WTC11 (cell line): ENCODE data around the gene IGFBPL1. TPM values are rescaled to one million over a fixed set of nuclear protein-coding genes. Genes with fewer than 3 reads are reported as not detected.

Experiments used
- ATAC-seq: fragments of 200-7000 bp; cut with Tn5 transposase; 2 replicates; pipeline ENCODE4 v1.10.0; 2021; ENCODE audit warnings: mild to moderate bottlenecking, moderate library complexity
- Bru-seq: library from RNA; stranded (reverse); fragments of 400-500 nt; gene quantifications from one replicate; lab custom pipeline; 2021; lab: Mats Ljungman, UMichigan
- CTCF ChIA-PET: fragments of 300-600 bp; sonication (Branson Sonifier 250); formaldehyde crosslinking; loops from one replicate; lab custom pipeline; 2021; ENCODE audit warnings: antibody characterized with exemption; lab: Charles Lee
- POLR2A ChIA-PET: fragments of 350-600 bp; sonication (Branson Sonifier 250); formaldehyde crosslinking; loops from one replicate; lab custom pipeline; 2021; ENCODE audit warnings: antibody characterized with exemption; lab: Charles Lee
- DNase-seq: peaks from one replicate; pipeline ENCODE4 v3.0.0; 2021; ENCODE audit warnings: low spot score
- H3K27ac Mint-ChIP-seq: 2 replicates; pipeline ENCODE4 v1.8.0; 2021; ENCODE audit warnings: mixed read lengths
- H3K27me3 Mint-ChIP-seq: 2 replicates; pipeline ENCODE4 v1.8.0; 2021; ENCODE audit warnings: low read depth, mild to moderate bottlenecking, moderate library complexity, mixed read lengths
- H3K36me3 Mint-ChIP-seq: 2 replicates; pipeline ENCODE4 v1.8.0; 2021; ENCODE audit warnings: mixed read lengths
- H3K4me1 Mint-ChIP-seq: 2 replicates; pipeline ENCODE4 v1.8.0; 2022; ENCODE audit warnings: mixed read lengths
- H3K4me3 Mint-ChIP-seq: 2 replicates; pipeline ENCODE4 v1.8.0; 2021; ENCODE audit warnings: mild to moderate bottlenecking, moderate library complexity, mixed read lengths
- H3K9me3 Mint-ChIP-seq: 2 replicates; pipeline ENCODE4 v1.8.0; 2021; ENCODE audit warnings: mixed read lengths
- EMX1 ChIP-seq: fragments of 250-450 bp; sonication (Bioruptor Pico); IDR thresholded peaks from 2 replicates; pipeline ENCODE4 v1.8.0; 2021; ENCODE audit warnings: mild to moderate bottlenecking
- ERG ChIP-seq: fragments of 250-450 bp; sonication (Bioruptor Pico); IDR thresholded peaks from 2 replicates; pipeline ENCODE4 v1.8.0; 2021; ENCODE audit warnings: mild to moderate bottlenecking
- ESRRA ChIP-seq: sonication (generic); formaldehyde crosslinking; IDR thresholded peaks from 2 replicates; pipeline ENCODE4 v1.8.1; 2022; ENCODE audit warnings: mild to moderate bottlenecking, missing genetic modification reagents, borderline replicate concordance
- FOXJ3 ChIP-seq: sonication (generic); formaldehyde crosslinking; IDR thresholded peaks from 2 replicates; pipeline ENCODE4 v1.9.0; 2021; ENCODE audit warnings: missing genetic modification reagents, mild to moderate bottlenecking, borderline replicate concordance
- FOXP4 ChIP-seq: sonication (generic); formaldehyde crosslinking; IDR thresholded peaks from 2 replicates; pipeline ENCODE4 v1.8.0; 2022; ENCODE audit warnings: mild to moderate bottlenecking, missing genetic modification reagents
- IRF2 ChIP-seq: sonication (generic); formaldehyde crosslinking; IDR thresholded peaks from 2 replicates; pipeline ENCODE4 v1.8.0; 2022; ENCODE audit warnings: low read depth, missing genetic modification reagents, borderline replicate concordance
- JAZF1 ChIP-seq: fragments of 250-450 bp; sonication (Bioruptor Pico); IDR thresholded peaks from 2 replicates; pipeline ENCODE4 v1.9.0; 2021; ENCODE audit warnings: moderate library complexity, mild to moderate bottlenecking, inconsistent platforms
- NFE2L1 ChIP-seq: sonication (generic); formaldehyde crosslinking; IDR thresholded peaks from 2 replicates; pipeline ENCODE4 v1.8.1; 2023; ENCODE audit warnings: missing genetic modification reagents
- PRDM15 ChIP-seq: sonication (generic); formaldehyde crosslinking; IDR thresholded peaks from 2 replicates; pipeline ENCODE4 v1.8.0; 2022; ENCODE audit warnings: missing genetic modification reagents
- PRRX2 ChIP-seq: fragments of 250-450 bp; sonication (Bioruptor Pico); IDR thresholded peaks from 2 replicates; pipeline ENCODE4 v1.8.0; 2021; ENCODE audit warnings: mild to moderate bottlenecking
- SMAD3 ChIP-seq: sonication (generic); formaldehyde crosslinking; IDR thresholded peaks from 2 replicates; pipeline ENCODE4 v1.8.0; 2022; ENCODE audit warnings: missing genetic modification reagents, mild to moderate bottlenecking, borderline replicate concordance
- SMAD4 ChIP-seq: sonication (generic); formaldehyde crosslinking; IDR thresholded peaks from 2 replicates; pipeline ENCODE4 v1.8.0; 2022; ENCODE audit warnings: mild to moderate bottlenecking, missing genetic modification reagents
- SOX15 ChIP-seq: fragments of 250-450 bp; sonication (Bioruptor Pico); IDR thresholded peaks from 2 replicates; pipeline ENCODE4 v1.9.0; 2021; ENCODE audit warnings: mild to moderate bottlenecking
- TCF7 ChIP-seq: sonication (generic); formaldehyde crosslinking; IDR thresholded peaks from 2 replicates; pipeline ENCODE4 v1.8.0; 2022; ENCODE audit warnings: mild to moderate bottlenecking, low read depth, missing genetic modification reagents, moderate library complexity
- TEAD4 ChIP-seq: sonication (generic); formaldehyde crosslinking; IDR thresholded peaks from 2 replicates; pipeline ENCODE4 v1.8.0; 2022; ENCODE audit warnings: mild to moderate bottlenecking, missing genetic modification reagents
- TP53 ChIP-seq: sonication (generic); formaldehyde crosslinking; IDR thresholded peaks from 2 replicates; pipeline ENCODE4 v1.8.1; 2023; ENCODE audit warnings: mild to moderate bottlenecking, missing genetic modification reagents
- ZNF121 ChIP-seq: sonication (generic); formaldehyde crosslinking; IDR thresholded peaks from 2 replicates; pipeline ENCODE4 v1.8.0; 2023; ENCODE audit warnings: missing genetic modification reagents
- ZNF396 ChIP-seq: fragments of 250-450 bp; sonication (Bioruptor Pico); IDR thresholded peaks from 2 replicates; pipeline ENCODE4 v1.8.0; 2021; ENCODE audit warnings: mild to moderate bottlenecking, moderate library complexity, borderline replicate concordance
- ZNF671 ChIP-seq: fragments of 250-450 bp; sonication (Bioruptor Pico); IDR thresholded peaks from 2 replicates; pipeline ENCODE4 v1.8.0; 2021; ENCODE audit warnings: mild to moderate bottlenecking
- long read RNA-seq, 3 experiments: library from RNA in 1 of 3; library from capped mRNA in 1 of 3; library from polyadenylated mRNA in 1 of 3; unstranded in 2 of 3; stranded (forward) in 1 of 3; transcript quantifications; one replicate each; pipeline ENCODE4 v2.0.0, GENCODE V29; 2021
- total RNA-seq: library from RNA; stranded (reverse); gene quantifications from 3 replicates; pipeline ENCODE4 v1.2.3, GENCODE V29; 2021
- TF ChIP-seq, protein P1 (sequence below): sonication (generic); formaldehyde crosslinking; IDR thresholded peaks from 2 replicates; pipeline ENCODE4 v1.8.0; 2022; ENCODE audit warnings: mild to moderate bottlenecking, missing genetic modification reagents
- TF ChIP-seq, protein P2 (sequence below): sonication (generic); formaldehyde crosslinking; IDR thresholded peaks from 2 replicates; pipeline ENCODE4 v1.8.1; 2023; ENCODE audit warnings: mild to moderate bottlenecking, missing genetic modification reagents
- TF ChIP-seq, protein P3 (sequence below): sonication (generic); formaldehyde crosslinking; IDR thresholded peaks from 2 replicates; pipeline ENCODE4 v1.8.1; 2023; ENCODE audit warnings: mild to moderate bottlenecking, missing genetic modification reagents, moderate library complexity
- TF ChIP-seq, protein P4 (sequence below): sonication (generic); formaldehyde crosslinking; IDR thresholded peaks from 2 replicates; pipeline ENCODE4 v1.8.1; 2022; ENCODE audit warnings: mild to moderate bottlenecking, moderate library complexity, missing genetic modification reagents

Gene IGFBPL1, protein sequence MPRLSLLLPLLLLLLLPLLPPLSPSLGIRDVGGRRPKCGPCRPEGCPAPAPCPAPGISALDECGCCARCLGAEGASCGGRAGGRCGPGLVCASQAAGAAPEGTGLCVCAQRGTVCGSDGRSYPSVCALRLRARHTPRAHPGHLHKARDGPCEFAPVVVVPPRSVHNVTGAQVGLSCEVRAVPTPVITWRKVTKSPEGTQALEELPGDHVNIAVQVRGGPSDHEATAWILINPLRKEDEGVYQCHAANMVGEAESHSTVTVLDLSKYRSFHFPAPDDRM
- 36.7 to 44.9 TPM (median 42.6 TPM) in 3 replicates for total RNA-seq
- Bru-seq, nascent RNA, result percentile 61 among the genes with signal in this experiment
- long read RNA-seq, experiment 1, transcript IGFBPL1-201 (5 exons, 1,093 nt), result major isoform, 23 of 24 reads
- long read RNA-seq, experiment 1, partial matches to known transcripts, result 1 of 24 reads
- long read RNA-seq, experiment 1, other reads (novel, unspliced or antisense), result 0 of 24 reads
- long read RNA-seq, experiment 2, transcript IGFBPL1-201 (5 exons, 1,093 nt), result major isoform, 15 of 19 reads
- long read RNA-seq, experiment 2, partial matches to known transcripts, result 3 of 19 reads
- long read RNA-seq, experiment 2, other reads (novel, unspliced or antisense), result 1 of 19 reads
- long read RNA-seq, experiment 3, result 0 reads

- Mint-ChIP-seq H3K27ac (no peak within 1 kb of the TSS), H3K4me1 (peaks cover 51% of the 10 kb centered on the region), H3K36me3 (no peaks in the 10 kb centered on the region), H3K4me3 (peak within 1 kb of the TSS; percentile 59), H3K9me3 (no peaks in the 10 kb centered on the region), H3K27me3 (peaks cover 52% of the 10 kb centered on the region)
- CTCF ChIA-PET, result no interaction called here
- DNase-seq (peak; percentile 62), ATAC-seq (peak; percentile 75)
- POLR2A ChIA-PET, result no interaction called here
- TF ChIP-seq, protein P1, sequence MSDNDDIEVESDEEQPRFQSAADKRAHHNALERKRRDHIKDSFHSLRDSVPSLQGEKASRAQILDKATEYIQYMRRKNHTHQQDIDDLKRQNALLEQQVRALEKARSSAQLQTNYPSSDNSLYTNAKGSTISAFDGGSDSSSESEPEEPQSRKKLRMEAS (CRISPR knock-in tag), result peak; percentile 89; the same call in 1 of the 2 replicates
- TF ChIP-seq FOXJ3 (CRISPR knock-in tag) (no peak), ZNF121 (CRISPR knock-in tag) (no peak), FOXP4 (peak; percentile 97), ERG (CRISPR knock-in tag) (no peak), ESRRA (CRISPR knock-in tag) (0 out of 2 replicates have a peak, but pooled peaks have one; percentile 60), TCF7 (no peak), TEAD4 (CRISPR knock-in tag) (no peak), TP53 (peak; percentile 65; the same call in 1 of the 2 replicates), SMAD3 (CRISPR knock-in tag) (no peak), PRRX2 (CRISPR knock-in tag) (no peak), ZNF671 (CRISPR knock-in tag) (no peak), ZNF396 (no peak), IRF2 (no peak), PRDM15 (peak; percentile 52), JAZF1 (CRISPR knock-in tag) (no peak), EMX1 (CRISPR knock-in tag) (no peak), SOX15 (CRISPR knock-in tag) (no peak), SMAD4 (no peak), NFE2L1 (CRISPR knock-in tag) (peak; percentile 90; the same call in 1 of the 2 replicates)
- TF ChIP-seq, protein P2, sequence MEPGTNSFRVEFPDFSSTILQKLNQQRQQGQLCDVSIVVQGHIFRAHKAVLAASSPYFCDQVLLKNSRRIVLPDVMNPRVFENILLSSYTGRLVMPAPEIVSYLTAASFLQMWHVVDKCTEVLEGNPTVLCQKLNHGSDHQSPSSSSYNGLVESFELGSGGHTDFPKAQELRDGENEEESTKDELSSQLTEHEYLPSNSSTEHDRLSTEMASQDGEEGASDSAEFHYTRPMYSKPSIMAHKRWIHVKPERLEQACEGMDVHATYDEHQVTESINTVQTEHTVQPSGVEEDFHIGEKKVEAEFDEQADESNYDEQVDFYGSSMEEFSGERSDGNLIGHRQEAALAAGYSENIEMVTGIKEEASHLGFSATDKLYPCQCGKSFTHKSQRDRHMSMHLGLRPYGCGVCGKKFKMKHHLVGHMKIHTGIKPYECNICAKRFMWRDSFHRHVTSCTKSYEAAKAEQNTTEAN (CRISPR knock-in tag), result 0 out of 2 replicates have a peak, but pooled peaks have one; percentile 15
- TF ChIP-seq, protein P3, sequence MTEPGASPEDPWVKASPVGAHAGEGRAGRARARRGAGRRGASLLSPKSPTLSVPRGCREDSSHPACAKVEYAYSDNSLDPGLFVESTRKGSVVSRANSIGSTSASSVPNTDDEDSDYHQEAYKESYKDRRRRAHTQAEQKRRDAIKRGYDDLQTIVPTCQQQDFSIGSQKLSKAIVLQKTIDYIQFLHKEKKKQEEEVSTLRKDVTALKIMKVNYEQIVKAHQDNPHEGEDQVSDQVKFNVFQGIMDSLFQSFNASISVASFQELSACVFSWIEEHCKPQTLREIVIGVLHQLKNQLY (CRISPR knock-in tag), result 0 out of 2 replicates have a peak, but pooled peaks have one; percentile 55
- TF ChIP-seq, protein P4, sequence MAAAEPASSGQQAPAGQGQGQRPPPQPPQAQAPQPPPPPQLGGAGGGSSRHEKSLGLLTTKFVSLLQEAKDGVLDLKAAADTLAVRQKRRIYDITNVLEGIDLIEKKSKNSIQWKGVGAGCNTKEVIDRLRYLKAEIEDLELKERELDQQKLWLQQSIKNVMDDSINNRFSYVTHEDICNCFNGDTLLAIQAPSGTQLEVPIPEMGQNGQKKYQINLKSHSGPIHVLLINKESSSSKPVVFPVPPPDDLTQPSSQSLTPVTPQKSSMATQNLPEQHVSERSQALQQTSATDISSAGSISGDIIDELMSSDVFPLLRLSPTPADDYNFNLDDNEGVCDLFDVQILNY (CRISPR knock-in tag), result peak; percentile 80
Observed at GRCh38 chr9:38423973-38424843, at the start of gene IGFBPL1. Gene IGFBPL1 (minus strand): TSS chr9:38424454. CDS start chr9:38424424, 30 bp downstream.
